Adipocyte (in vitro differentiated cells): ENCODE results near the gene AP1G1.

Source experiments
- DNase-seq: peaks from one replicate; pipeline ENCODE4 v3.0.0-alpha.2; 2015; ENCODE audit warnings: low read depth
- H3K27me3 ChIP-seq: replicated peaks from 2 replicates; pipeline ENCODE4 v1.7.0; 2013; ENCODE audit warnings: mild to moderate bottlenecking, low read length, moderate library complexity; ENCODE audit not compliant: control insufficient read depth, insufficient read depth
- H3K36me3 ChIP-seq: 2 replicates; pipeline ENCODE4 v1.7.0; 2013; ENCODE audit warnings: low read length, mild to moderate bottlenecking, moderate library complexity; ENCODE audit not compliant: control insufficient read depth, insufficient read depth, severe bottlenecking
- H3K4me1 ChIP-seq: 2 replicates; pipeline ENCODE4 v1.7.0; 2013; ENCODE audit warnings: mild to moderate bottlenecking, low read length, moderate library complexity; ENCODE audit not compliant: control insufficient read depth, insufficient read depth
- H3K4me3 ChIP-seq: 2 replicates; pipeline ENCODE4 v1.7.0; 2013; ENCODE audit warnings: mild to moderate bottlenecking, low read length, moderate library complexity
- H3K9ac ChIP-seq: 2 replicates; pipeline ENCODE4 v1.7.0; 2013; ENCODE audit warnings: mild to moderate bottlenecking, low read length, moderate library complexity
- H3K9me3 ChIP-seq: 2 replicates; pipeline ENCODE4 v1.7.0; 2013; ENCODE audit warnings: mild to moderate bottlenecking, low read length, moderate library complexity; ENCODE audit not compliant: control insufficient read depth

AP1G1 gene

DNA sequence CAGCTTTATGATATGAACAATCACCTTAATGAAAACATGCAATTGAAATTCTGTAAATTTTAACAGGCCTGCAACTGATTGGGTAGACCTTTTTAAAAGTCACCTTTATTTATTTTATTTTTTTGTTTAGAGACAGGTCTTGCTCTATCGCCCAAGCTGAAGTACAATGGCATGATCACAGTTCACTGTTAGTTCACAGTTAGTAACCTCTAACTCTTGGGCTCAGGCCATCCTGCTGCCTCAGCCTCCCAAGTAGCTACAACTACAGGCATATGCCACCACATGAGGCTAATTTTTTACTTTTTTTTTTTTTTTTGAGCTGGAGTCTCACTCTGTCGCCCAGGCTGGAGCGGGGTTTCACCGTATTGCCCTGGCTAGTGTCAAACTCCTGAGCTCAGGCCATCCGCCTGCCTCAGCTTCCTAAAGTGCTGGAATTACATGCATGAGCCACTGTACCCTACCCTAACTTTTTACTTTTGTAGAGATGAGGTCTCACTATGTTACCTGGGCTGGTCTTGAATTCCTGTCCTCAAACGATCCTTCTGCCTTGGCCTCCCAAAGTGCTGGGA is 28.0 kb downstream of the AP1G1 start:
- H3K4me1 ChIP-seq, result peaks cover 16% of the 10 kb centered on the region
- no peaks in the 10 kb centered on the region for H3K27me3 ChIP-seq
- no peak for DNase-seq
- no peak overlapping the region for H3K4me3 ChIP-seq
- no peaks in the 10 kb centered on the region for H3K9me3 ChIP-seq
- no peak overlapping the region for H3K9ac ChIP-seq
- H3K36me3 ChIP-seq, result peaks cover 44% of the 10 kb centered on the region

GRCh38 chr16:71778780-71779179 is 29.9 kb downstream of the AP1G1 start:
- no peaks in the 10 kb centered on the region for H3K27me3 ChIP-seq
- no peak for DNase-seq
- peaks cover 37% of the 10 kb centered on the region for H3K36me3 ChIP-seq
- H3K9ac ChIP-seq, result no peak overlapping the region
- H3K9me3 ChIP-seq, result no peaks in the 10 kb centered on the region
- H3K4me3 ChIP-seq, result no peak overlapping the region
- H3K4me1 ChIP-seq, result peaks cover 16% of the 10 kb centered on the region

DNA sequence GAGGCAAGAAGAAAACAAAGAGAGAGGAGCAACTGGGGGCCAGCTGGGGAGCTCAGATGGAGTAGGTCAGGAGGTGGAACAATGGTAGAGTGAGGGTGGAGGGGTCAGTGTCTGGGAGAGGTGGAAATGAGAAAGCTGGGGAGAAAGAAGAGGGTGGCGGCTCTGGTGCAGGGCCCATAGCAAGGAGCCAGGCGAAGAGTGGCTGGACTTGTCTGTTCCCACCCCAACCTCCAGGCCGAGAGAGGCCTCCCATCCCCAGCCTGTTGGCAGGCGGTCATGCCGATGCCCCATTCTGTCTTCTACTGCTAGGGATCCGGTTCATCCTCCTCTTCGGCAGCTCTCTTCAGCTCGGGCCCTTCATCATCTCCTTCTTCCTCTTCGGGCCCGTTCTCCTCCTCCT is 31.3 kb downstream of the AP1G1 start:
- no peaks in the 10 kb centered on the region for H3K27me3 ChIP-seq
- H3K4me3 ChIP-seq, result no peak overlapping the region
- DNase-seq, result no peak
- no peaks in the 10 kb centered on the region for H3K9me3 ChIP-seq
- peaks cover 41% of the 10 kb centered on the region for H3K36me3 ChIP-seq
- no peak overlapping the region for H3K9ac ChIP-seq
- peaks cover 16% of the 10 kb centered on the region for H3K4me1 ChIP-seq

- Histone ChIP-seq H3K27me3 (no peaks in the 10 kb centered on the region), H3K36me3 (peaks cover 50% of the 10 kb centered on the region), H3K9me3 (peaks cover 1% of the 10 kb centered on the region), H3K9ac (no peak overlapping the region), H3K4me3 (no peak overlapping the region), H3K4me1 (peaks cover 4% of the 10 kb centered on the region)
- no peak for DNase-seq
These were observed 32.7 kb downstream of the AP1G1 start for GRCh38 chr16:71775949-71776348.

DNA sequence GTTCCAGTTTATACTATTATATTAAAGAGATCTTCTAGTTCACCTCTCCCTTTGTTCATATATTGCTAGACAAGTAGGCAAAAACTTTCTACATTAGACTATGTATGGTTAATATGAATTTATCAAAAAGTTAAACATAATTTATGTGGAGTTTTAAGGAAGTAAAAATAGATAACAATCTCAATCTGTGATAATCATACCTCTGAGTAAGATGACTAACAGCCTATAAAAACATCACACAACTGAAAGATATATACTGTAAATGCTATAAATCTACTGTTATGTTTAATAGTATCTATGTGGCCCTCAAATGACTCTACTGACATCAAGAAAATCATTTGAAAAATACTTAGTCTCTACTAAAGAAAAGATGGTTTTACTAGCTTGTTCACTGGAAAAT is 37.1 kb downstream of the AP1G1 start:
- no peak for DNase-seq
- Histone ChIP-seq H3K4me3 (no peak overlapping the region), H3K9ac (no peak overlapping the region), H3K9me3 (peaks cover 3% of the 10 kb centered on the region), H3K4me1 (peaks cover 14% of the 10 kb centered on the region), H3K27me3 (no peaks in the 10 kb centered on the region), H3K36me3 (peaks cover 53% of the 10 kb centered on the region)

DNA sequence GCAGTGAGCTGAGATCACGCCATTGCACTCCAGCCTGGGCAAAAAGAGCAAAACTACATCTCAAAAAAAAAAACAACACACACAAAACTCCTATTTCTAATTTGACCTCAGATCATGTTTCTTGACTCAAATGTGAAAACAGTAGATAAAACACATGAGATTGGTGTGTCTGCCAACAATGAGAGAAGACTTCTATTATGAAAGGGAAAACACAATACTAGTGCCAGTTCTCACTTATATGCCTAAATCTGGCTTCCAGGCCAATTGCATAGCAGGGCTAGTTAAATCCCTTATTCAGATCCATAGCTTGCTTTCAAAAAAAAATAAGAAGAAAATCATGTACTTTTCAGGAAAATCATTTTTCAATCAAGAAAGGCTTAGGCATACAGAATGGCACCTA is 39.4 kb downstream of the AP1G1 start:
- peaks cover 20% of the 10 kb centered on the region for H3K4me1 ChIP-seq
- peaks cover 3% of the 10 kb centered on the region for H3K9me3 ChIP-seq
- H3K27me3 ChIP-seq, result no peaks in the 10 kb centered on the region
- H3K4me3 ChIP-seq, result no peak overlapping the region
- DNase-seq, result no peak
- H3K36me3 ChIP-seq, result peaks cover 66% of the 10 kb centered on the region
- H3K9ac ChIP-seq, result no peak overlapping the region

- Histone ChIP-seq H3K9me3 (peaks cover 3% of the 10 kb centered on the region), H3K27me3 (no peaks in the 10 kb centered on the region), H3K4me1 (peaks cover 22% of the 10 kb centered on the region), H3K36me3 (peaks cover 67% of the 10 kb centered on the region), H3K4me3 (peak overlapping the region; percentile 12), H3K9ac (peak overlapping the region; percentile 27)
- no peak for DNase-seq
These were observed 41.4 kb downstream of the AP1G1 start for GRCh38 chr16:71767060-71767900.

DNA sequence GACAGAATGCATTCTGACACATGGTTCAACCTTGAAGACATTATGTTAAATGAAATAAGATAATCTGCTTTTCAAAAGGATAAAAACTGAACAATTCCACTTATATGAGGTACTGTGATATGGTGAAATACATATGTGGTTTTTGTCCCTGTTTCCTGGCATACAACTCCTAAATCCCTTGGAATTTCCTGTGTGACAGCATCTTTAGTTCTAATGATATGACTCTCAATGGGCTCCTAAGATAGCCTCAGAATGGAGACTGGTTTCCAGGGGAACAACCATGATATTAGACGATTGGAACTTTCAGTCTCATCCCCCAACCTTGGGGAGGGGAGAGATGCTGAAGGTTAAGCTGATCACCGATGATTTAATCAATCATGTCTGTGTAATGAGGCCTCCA is 46.4 kb downstream of the AP1G1 start:
- Histone ChIP-seq H3K27me3 (no peaks in the 10 kb centered on the region), H3K9ac (no peak overlapping the region), H3K4me3 (no peak overlapping the region), H3K9me3 (no peaks in the 10 kb centered on the region), H3K4me1 (peaks cover 19% of the 10 kb centered on the region), H3K36me3 (peaks cover 83% of the 10 kb centered on the region)
- peak; percentile 46 for DNase-seq

DNA sequence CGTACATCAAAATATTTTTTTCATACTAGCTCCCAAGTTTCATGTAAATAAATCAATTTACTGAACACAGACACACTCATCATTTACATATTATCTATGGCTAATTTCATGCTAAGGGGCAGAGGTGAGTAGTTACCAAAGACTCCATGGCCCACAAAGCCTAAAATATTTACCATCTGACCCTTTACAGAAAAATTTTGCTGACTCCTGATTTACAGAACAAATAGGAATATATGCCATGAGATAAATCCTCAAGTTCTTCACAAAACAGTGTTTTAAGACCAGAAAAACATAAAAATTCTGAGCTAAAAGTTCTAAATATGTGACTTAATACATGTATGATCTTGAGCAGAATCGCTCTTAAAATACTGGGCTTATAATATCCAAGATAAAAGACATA is 47.5 kb downstream of the AP1G1 start:
- Histone ChIP-seq H3K9me3 (no peaks in the 10 kb centered on the region), H3K9ac (no peak overlapping the region), H3K27me3 (no peaks in the 10 kb centered on the region), H3K36me3 (peaks cover 91% of the 10 kb centered on the region), H3K4me1 (peaks cover 8% of the 10 kb centered on the region), H3K4me3 (no peak overlapping the region)
- no peak for DNase-seq

DNA sequence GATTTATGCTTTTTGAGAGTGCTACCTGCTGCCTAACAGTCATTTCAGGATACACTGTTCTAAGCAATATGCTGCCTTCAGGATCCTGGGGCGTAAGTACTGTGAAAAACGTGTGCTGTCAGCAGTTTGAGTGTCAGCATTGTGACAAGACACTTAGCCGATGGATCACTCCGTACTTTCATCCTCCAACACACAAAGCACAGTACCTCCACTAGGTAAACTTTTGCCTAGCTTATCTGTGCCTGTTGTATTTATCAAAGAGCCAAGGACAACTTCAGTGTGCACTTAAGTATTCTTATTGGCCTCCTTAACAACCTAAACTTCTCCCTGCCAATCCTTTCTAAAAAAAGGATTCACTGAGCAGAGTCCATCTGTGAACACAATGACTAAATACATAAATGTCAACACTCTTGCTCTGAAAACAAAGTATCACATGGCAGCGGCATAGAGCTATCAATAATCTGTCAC is 50.3 kb downstream of the AP1G1 start:
- Histone ChIP-seq H3K36me3 (peaks cover 94% of the 10 kb centered on the region), H3K27me3 (no peaks in the 10 kb centered on the region), H3K4me1 (peaks cover 8% of the 10 kb centered on the region), H3K9me3 (no peaks in the 10 kb centered on the region), H3K9ac (no peak overlapping the region), H3K4me3 (no peak overlapping the region)
- no peak for DNase-seq

GRCh38 chr16:71754652-71755051 is 54.0 kb downstream of the AP1G1 start:
- no peaks in the 10 kb centered on the region for H3K27me3 ChIP-seq
- peaks cover 88% of the 10 kb centered on the region for H3K36me3 ChIP-seq
- DNase-seq, result no peak

More at GRCh38 chr16:71754652-71755051, 54.0 kb downstream of the AP1G1 start:
- Histone ChIP-seq H3K4me1 (no peaks in the 10 kb centered on the region), H3K9me3 (no peaks in the 10 kb centered on the region), H3K4me3 (no peak overlapping the region), H3K9ac (no peak overlapping the region)
